HTR-8/SVneo (cell line): ENCODE measurements around the gene THADA.
"Not testable (repeated sequence)": the region's sequence is repeated elsewhere in the genome, so short reads cannot be mapped to it uniquely, and the experiment has no call there.

Experiments
- DNase-seq: peaks from one replicate; pipeline ENCODE4 v3.0.0; 2011; ENCODE audit warnings: low spot score, mixed read lengths; ENCODE audit not compliant: insufficient read length
- FAIRE-seq: peaks from 2 replicates; lab custom pipeline; 2011; peaks lifted over from hg19 to GRCh38; lab: Jason Lieb, UNC

The THADA gene, protein sequence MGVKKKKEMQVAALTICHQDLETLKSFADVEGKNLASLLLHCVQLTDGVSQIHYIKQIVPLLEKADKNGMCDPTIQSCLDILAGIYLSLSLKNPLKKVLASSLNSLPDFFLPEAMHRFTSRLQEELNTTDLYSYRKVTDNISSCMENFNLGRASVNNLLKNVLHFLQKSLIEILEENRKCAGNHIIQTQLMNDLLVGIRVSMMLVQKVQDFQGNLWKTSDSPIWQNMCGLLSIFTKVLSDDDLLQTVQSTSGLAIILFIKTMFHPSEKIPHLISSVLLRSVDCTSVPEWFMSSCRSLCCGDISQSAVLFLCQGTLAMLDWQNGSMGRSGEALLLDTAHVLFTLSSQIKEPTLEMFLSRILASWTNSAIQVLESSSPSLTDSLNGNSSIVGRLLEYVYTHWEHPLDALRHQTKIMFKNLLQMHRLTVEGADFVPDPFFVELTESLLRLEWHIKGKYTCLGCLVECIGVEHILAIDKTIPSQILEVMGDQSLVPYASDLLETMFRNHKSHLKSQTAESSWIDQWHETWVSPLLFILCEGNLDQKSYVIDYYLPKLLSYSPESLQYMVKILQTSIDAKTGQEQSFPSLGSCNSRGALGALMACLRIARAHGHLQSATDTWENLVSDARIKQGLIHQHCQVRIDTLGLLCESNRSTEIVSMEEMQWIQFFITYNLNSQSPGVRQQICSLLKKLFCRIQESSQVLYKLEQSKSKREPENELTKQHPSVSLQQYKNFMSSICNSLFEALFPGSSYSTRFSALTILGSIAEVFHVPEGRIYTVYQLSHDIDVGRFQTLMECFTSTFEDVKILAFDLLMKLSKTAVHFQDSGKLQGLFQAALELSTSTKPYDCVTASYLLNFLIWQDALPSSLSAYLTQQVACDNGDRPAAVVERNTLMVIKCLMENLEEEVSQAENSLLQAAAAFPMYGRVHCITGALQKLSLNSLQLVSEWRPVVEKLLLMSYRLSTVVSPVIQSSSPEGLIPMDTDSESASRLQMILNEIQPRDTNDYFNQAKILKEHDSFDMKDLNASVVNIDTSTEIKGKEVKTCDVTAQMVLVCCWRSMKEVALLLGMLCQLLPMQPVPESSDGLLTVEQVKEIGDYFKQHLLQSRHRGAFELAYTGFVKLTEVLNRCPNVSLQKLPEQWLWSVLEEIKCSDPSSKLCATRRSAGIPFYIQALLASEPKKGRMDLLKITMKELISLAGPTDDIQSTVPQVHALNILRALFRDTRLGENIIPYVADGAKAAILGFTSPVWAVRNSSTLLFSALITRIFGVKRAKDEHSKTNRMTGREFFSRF (N-terminal part only)

DNA sequence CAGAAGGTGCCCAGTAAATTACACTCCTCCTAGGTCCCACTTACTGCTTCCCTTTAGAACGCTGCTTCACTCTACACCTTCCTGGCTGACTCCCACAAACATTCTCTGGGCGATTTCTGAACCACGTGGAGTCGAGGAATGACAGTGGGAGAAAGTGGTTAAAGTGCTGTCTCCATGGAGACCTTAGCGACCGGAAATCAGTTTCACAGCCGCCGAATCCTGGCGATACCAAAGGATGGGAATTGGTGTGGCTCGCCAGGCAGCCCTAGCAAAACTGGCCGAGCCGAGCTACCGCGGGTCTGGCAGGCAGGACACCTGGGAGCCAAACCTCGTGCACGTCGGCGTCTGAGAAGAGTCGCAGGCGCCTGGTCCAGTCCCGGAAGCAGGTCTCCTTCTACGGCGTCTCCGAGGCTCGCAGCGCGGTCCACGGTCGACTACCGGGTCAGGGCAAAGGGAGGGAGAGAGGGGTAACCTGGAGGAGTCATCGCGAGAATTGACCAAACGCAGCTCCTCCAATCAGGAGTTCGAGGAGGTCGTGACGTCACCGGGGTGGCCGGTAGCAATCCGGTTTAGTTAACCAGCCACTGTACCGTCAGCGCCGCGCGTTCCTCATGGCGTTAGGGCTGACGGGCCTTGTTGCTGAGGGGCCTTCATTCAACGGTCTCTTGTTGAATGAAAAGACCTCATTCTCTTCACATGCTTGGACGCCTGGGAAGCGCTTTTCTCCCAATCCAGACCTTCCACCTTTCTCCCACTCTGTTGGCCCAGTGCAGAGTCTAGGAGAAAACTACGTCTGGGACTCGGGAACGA, at the start of gene THADA:
THADA (minus strand) TSS at position 436 of the 810 bp plus-strand sequence. CDS start 3,646 bp downstream, outside the sequence.
- FAIRE-seq: peak; percentile 96
- peak; percentile 99 for DNase-seq

DNA sequence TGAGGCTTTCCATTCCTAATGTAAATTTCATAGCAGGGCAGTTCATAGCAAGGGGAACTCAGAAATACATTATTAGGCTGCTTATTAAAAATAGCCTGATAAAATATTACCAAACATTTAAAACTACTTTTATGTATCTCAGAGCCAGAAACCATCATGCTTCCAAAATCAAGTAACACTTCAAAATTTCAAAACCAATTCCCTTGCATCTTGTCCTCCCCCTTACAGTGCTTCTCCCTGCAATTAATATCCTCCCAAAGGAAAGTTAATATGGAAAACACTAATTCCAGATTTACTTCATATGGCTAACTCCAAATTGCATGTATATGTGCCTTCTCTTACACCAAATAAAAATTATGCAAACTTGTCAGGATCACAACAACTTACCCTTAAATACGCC, 47.8 kb upstream of the THADA start:
- FAIRE-seq: no peak
- DNase-seq: no peak

DNA sequence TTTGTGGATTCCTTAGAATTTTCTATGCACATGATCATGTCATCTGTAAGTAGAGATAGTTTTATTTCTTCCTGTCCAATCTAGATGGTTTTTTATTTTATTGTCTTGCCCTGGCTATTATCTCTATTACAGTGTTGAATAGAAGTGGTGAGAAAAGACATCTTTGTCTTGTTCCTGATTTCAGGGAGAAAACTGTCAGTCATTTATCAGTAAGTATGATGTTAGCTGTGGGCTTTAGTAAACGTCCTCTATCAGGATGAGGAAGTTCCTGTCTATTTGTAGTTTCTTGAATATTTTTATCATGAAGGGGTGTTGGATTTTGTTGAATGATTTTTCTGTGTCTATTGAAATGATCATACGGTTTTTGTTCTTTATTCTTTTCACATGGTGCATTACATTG, 46.5 kb upstream of the THADA start:
- DNase-seq: no peak
- no peak for FAIRE-seq

DNA sequence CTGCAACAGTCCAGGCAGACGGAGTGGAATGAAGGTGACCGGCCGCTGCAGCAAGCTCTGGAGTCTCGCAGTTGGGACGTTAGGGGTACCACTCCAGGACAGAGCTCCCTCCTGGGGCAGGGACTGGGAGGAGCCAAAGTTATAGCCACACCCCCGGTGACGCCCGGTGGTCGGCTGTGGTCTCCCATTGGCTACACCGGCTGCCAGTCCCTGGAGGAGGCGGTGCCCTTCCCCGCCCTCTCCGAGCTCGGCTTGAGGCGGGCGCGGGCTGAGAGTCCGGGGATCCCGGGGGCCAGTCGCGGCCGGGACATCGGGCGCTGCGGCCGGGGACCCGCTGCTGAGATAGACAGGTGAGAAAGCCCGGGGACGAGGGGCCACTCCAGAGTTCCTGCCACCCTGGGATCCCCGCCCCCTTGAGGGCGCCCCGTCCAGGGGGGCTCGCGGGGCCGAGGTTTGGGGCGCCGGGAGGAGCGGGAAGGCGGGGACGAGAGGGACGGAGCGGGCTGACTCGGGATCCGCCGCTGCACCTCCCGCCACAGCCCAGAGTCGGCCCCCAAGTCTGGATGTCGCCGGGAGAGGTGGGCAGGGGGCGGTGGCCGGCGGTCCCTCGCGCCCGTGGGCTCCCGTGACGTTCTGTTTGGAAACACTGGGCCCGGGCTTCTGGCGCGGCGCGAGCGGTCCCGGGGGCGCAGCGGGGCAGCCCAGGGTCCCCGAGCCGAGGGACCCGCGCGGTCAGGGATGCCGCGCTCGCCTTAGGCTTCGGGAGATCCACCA, 41.4 kb upstream of the THADA start, which contains the start of gene PLEKHH2:
PLEKHH2 (plus strand) TSS at position 231 of the 774 bp plus-strand sequence. CDS start 7,414 bp downstream, outside the sequence.
- FAIRE-seq (no peak), DNase-seq (peak; percentile 97)

GRCh38 chr2:43636621-43637020, 40.8 kb upstream of the THADA start:
- DNase-seq: no peak
- FAIRE-seq: no peak

DNA sequence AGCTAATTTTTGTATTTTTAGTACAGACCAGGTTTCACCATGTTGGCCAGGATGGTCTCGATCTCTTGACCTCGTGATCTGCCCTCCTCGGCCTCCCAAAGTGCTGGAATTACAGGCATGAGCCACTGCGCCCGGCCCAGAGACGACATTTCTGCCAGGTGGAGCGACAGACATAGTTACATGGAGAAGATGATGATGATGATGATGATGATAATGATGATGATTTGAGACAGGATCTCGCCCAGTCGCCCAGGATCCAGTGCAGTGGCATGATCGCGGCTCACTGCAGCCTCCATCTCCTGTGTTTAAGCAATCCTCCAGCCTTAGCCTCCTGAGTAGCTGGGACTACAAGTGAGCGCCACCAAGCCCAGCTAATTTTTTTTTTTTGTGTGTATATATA, 40.3 kb upstream of the THADA start:
- not testable (repeated sequence) for DNase-seq, FAIRE-seq

DNA sequence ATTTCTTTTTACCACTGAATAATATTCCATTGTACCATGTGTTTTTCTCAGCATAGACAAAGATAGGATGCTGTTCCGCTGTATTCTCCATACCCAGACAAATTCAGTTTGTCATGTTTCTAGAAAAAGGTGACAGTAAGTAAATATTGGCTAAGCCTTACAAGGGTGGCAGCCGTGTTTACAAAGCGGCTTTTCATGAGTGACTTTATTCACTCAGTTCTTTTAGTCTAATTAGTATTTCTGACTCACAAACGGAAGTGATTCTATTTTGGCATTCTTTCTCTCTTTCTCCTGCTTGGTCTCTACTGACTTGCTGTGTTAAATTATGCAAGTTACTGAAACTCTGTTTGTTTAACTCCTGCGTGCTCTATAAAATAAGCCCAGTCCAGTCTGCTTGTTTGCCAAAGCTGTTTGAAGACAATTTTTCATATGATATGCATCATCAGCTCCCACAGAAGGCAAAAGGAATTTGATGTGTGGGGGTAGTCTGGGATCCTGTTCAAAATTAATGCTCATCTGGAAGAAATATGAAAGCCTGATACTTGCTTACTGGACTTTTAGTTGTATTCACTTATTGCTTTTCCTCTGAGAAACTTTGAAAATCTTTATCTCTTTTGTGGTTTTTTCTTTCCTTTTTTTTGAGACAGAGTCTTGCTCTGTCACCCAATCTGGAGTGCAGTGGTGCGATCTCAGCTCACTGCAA, 38.9 kb upstream of the THADA start:
- FAIRE-seq (no peak), DNase-seq (peak; percentile 23)

- no peak for FAIRE-seq
- DNase-seq: no peak
These were observed 35.9 kb upstream of the THADA start for GRCh38 chr2:43631618-43632317.

DNA sequence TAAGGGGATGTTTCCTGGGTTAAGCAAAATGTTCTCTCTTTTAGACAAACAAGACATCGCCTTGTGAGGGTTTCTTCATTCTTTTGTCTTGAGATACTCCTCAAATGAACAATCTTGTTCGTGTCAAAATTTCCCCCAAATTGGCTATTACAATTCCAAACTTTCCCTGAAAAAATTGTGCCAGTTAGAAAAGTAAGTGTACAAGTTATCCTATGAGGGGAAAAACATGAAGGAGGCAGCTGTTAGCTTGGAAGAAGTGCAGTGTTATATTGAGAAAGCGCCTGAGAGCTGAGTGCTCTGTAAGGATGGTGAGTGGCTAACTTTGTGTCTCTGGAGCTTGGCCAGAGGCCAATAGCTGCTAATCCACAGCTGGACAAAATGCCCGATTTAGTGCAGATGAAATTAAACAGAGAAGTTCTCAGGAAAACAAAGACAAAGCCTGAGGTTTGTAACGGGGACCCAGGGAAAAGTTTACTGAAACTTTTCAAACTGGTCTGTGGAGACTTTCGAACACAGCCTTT, 27.2 kb upstream of the THADA start:
- DNase-seq: no peak

DNA sequence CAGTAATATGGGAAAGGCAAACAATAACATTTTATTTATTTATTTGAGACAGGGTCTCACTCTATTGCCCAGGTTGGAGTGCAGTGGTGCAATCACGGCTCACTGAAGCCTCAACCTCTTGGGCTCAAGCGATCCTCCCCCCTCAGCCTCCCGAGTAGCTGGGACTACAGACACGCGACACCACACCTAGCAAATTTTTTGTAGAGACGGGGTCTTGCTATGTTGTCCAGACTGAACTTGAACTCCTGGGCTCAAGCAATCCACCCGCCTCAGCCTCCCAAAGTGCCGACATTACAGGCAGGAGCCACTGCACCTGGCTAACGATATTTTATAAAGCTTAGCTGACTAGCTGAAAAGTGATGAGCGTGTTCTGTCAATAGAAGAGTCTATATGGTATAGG, 23.7 kb upstream of the THADA start:
- DNase-seq (no peak), FAIRE-seq (no peak)

More for the DNA sequence above, 27.2 kb upstream of the THADA start:
- FAIRE-seq: no peak

DNA sequence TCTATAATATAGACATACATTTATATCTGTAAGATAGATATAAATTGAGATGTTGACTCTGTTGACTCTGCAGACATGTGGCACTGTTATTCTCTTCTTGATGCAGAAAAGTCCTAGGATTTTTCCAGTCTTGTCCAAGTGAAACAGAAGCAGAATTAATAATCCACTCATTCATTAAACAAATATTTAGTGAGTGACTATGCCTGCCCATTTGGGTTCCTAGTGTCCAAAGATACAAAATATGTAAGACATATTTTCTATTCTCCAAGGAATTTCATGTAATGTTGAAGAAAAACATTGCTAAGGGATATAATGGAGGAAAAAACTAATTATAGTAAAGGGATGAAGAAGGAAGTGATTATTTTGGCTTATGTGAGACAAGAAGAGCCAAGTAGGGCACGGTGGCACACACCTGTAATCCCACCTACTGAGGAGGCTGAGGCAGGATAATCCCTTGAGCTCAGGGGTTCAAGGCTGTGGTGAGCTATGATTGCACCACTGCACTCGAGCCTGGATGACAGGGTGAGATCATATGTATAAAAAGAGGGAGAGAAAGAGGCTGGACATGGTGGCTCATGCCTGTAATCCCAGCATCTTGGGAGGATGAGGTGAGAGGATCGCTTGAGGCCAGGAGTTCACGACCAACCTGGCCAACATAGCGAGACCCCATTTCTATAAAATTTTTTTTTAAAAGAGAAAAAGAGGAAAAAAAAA, 21.3 kb upstream of the THADA start:
- DNase-seq (no peak), FAIRE-seq (no peak)

- no peak for DNase-seq
- FAIRE-seq: no peak
These were observed 17.1 kb upstream of the THADA start for GRCh38 chr2:43612944-43613343.

- FAIRE-seq: peak; percentile 77
- peak; percentile 72 for DNase-seq
These were observed 16.4 kb upstream of the THADA start for GRCh38 chr2:43611987-43612894.

GRCh38 chr2:43610361-43610760, 14.5 kb upstream of the THADA start:
- DNase-seq (no peak), FAIRE-seq (no peak)

GRCh38 chr2:43609290-43609918, 13.6 kb upstream of the THADA start:
- DNase-seq (peak; percentile 61), FAIRE-seq (no peak)
